ENCODE measurements around the gene PLCB1. TPM values are rescaled to one million over a fixed set of nuclear protein-coding genes. Genes with fewer than 3 reads are reported as not detected.

The PLCB1 gene
- total RNA-seq, 1 experiment from 2014 or later = 6.0 TPM

DNA sequence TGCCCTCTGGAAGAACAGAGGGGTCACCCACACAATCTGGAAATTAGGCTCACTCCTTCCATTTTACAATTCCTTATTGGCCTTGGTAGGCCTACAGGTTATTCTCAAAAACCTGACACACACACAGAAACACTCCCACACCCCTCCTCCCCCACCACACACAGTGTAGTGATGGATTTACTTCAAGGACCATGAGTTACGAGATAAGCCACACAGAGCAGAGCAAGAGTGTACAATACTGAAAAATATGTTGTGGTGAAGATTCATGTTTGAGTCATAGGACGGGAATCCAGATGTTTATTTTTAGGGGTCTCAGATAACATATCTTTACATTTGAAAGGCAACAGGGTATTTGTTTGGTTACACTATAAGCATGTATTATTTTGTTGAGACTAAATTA, 291.9 kb downstream of the PLCB1 start:
- CTCF ChIA-PET = no interaction called here
- no peaks in the 10 kb centered on the region for H3K9me3 Mint-ChIP-seq (ENCODE audit: low read depth, unreplicated experiment)
- H3K4me1 Mint-ChIP-seq (ENCODE audit: low read depth, unreplicated experiment) = no peaks in the 10 kb centered on the region
- no peaks in the 10 kb centered on the region for H3K36me3 Mint-ChIP-seq (ENCODE audit: insufficient read depth, unreplicated experiment)
- H3K4me3 Mint-ChIP-seq (ENCODE audit: low read depth, unreplicated experiment) = no peak overlapping the region
- BruUV-seq (replicated peaks) = no TSS peak
- H3K27me3 Mint-ChIP-seq (ENCODE audit: unreplicated experiment) = no peaks in the 10 kb centered on the region
- no peak overlapping the region for H3K27ac Mint-ChIP-seq (ENCODE audit: unreplicated experiment)
- no peak for DNase-seq
- intact Hi-C loops (cut with micrococcal nuclease; ENCODE audit: unreplicated experiment) = no loop called here
- no peak for TF ChIP-seq CTCF (IDR thresholded peaks at IDR 0.05; ENCODE audit: unreplicated experiment)

DNA sequence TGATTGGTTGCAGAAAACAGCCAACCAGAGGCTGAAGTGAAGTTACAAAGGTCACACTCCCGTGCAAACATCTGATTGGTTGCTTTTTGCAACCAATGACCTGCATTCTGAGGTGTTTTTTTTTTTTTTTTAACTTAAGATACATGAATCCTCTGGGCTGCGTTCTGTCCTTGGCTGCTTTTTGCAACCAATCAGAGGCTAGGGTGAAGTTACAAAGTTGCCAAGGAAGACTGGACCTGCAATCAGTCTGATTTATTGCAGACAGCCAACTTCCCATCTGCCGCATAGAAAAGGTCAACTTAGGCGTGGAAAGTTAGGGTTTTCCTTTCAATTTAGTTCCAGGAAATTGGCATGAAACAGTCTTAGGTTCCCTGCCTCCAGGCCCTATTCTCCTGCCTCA, 292.9 kb downstream of the PLCB1 start:
- H3K27ac Mint-ChIP-seq (ENCODE audit: unreplicated experiment) = no peak overlapping the region
- intact Hi-C loops (cut with micrococcal nuclease; ENCODE audit: unreplicated experiment) = no loop called here
- BruUV-seq (replicated peaks) = no TSS peak
- no peak for TF ChIP-seq CTCF (IDR thresholded peaks at IDR 0.05; ENCODE audit: unreplicated experiment)
- DNase-seq = no peak
- H3K27me3 Mint-ChIP-seq (ENCODE audit: unreplicated experiment) = no peaks in the 10 kb centered on the region
- CTCF ChIA-PET = no interaction called here
- no peaks in the 10 kb centered on the region for H3K36me3 Mint-ChIP-seq (ENCODE audit: insufficient read depth, unreplicated experiment)
- no peak overlapping the region for H3K4me3 Mint-ChIP-seq (ENCODE audit: low read depth, unreplicated experiment)
- H3K9me3 Mint-ChIP-seq (ENCODE audit: low read depth, unreplicated experiment) = no peaks in the 10 kb centered on the region
- H3K4me1 Mint-ChIP-seq (ENCODE audit: low read depth, unreplicated experiment) = no peaks in the 10 kb centered on the region

GRCh38 chr20:8425802-8426201, 293.7 kb downstream of the PLCB1 start:
- Mint-ChIP-seq H3K27me3 (ENCODE audit: unreplicated experiment) (no peaks in the 10 kb centered on the region), H3K4me1 (ENCODE audit: low read depth, unreplicated experiment) (no peaks in the 10 kb centered on the region), H3K9me3 (ENCODE audit: low read depth, unreplicated experiment) (no peaks in the 10 kb centered on the region), H3K36me3 (ENCODE audit: insufficient read depth, unreplicated experiment) (no peaks in the 10 kb centered on the region), H3K27ac (ENCODE audit: unreplicated experiment) (no peak overlapping the region), H3K4me3 (ENCODE audit: low read depth, unreplicated experiment) (no peak overlapping the region)
- intact Hi-C loops (cut with micrococcal nuclease; ENCODE audit: unreplicated experiment) = no loop called here
- DNase-seq = no peak
- no peak for TF ChIP-seq CTCF (IDR thresholded peaks at IDR 0.05; ENCODE audit: unreplicated experiment)
- CTCF ChIA-PET = no interaction called here
- no TSS peak for BruUV-seq (replicated peaks)

DNA sequence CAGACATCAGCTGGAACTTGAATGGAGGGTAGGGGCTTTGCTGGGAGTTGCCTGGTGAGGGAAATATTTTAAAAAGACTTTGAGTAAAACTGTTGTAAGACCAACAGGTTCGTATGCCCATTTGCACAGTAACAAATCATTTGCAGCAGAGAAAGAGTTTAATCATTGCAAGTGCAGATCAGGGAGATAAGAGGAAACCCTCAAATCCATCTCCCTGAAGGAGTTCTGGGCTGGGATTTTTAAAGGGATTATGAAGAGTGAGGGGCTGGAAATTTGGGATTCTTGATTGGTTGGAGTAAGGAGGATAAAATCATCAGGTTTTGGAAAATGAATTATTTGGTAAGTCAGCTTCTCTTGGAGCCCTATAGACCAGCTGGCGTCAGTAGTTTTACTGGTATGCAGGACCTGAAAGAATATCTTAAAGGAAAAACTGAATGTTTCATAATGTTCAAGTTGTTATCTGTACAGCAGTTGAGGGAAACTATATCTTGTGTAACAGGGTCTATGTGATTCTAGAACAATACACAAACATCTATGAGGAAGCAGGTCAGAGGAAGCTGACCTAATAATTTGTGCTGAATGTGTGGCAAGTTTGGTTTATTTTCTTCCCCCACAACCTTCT, 295.5 kb downstream of the PLCB1 start:
- no peaks in the 10 kb centered on the region for H3K36me3 Mint-ChIP-seq (ENCODE audit: insufficient read depth, unreplicated experiment)
- H3K4me1 Mint-ChIP-seq (ENCODE audit: low read depth, unreplicated experiment) = no peaks in the 10 kb centered on the region
- no peak overlapping the region for H3K27ac Mint-ChIP-seq (ENCODE audit: unreplicated experiment)
- CTCF ChIA-PET = no interaction called here
- H3K27me3 Mint-ChIP-seq (ENCODE audit: unreplicated experiment) = no peaks in the 10 kb centered on the region
- no peak overlapping the region for H3K4me3 Mint-ChIP-seq (ENCODE audit: low read depth, unreplicated experiment)
- intact Hi-C loops (cut with micrococcal nuclease; ENCODE audit: unreplicated experiment) = no loop called here
- no peaks in the 10 kb centered on the region for H3K9me3 Mint-ChIP-seq (ENCODE audit: low read depth, unreplicated experiment)
- no peak for DNase-seq
- no TSS peak for BruUV-seq (replicated peaks)
- no peak for TF ChIP-seq CTCF (IDR thresholded peaks at IDR 0.05; ENCODE audit: unreplicated experiment)

All from Calu3 (cell line).